HG02981 (cell line): ENCODE results near the gene SRGAP2C.
"Not testable (repeated sequence)": the region's sequence is repeated elsewhere in the genome, so short reads cannot be mapped to it uniquely, and the experiment has no call there.

Experiments
- ATAC-seq: cut with Tn5 transposase; IDR thresholded peaks from one replicate; pipeline ENCODE4 v1.9.1; 2021; ENCODE audit warnings: mild to moderate bottlenecking, moderate library complexity; ENCODE audit not compliant: unreplicated experiment

SRGAP2C gene

GRCh38 chr1:121366171-121366570 lies 181.4 kb downstream of the SRGAP2C start:
- not testable (repeated sequence) for ATAC-seq

- not testable (repeated sequence) for ATAC-seq
Measured at GRCh38 chr1:121368910-121369309, 184.1 kb downstream of the SRGAP2C start.

- ATAC-seq = not testable (repeated sequence)
Measured at GRCh38 chr1:121369959-121370358, 185.2 kb downstream of the SRGAP2C start.

- not testable (repeated sequence) for ATAC-seq
Measured at GRCh38 chr1:121374851-121375367, 190.1 kb downstream of the SRGAP2C start.

- not testable (repeated sequence) for ATAC-seq
Measured at GRCh38 chr1:121376986-121377385, 192.2 kb downstream of the SRGAP2C start.

- not testable (repeated sequence) for ATAC-seq
Measured at GRCh38 chr1:121378757-121379156, 194.0 kb downstream of the SRGAP2C start.

- ATAC-seq = not testable (repeated sequence)
Measured at GRCh38 chr1:121384754-121385153, 200.0 kb downstream of the SRGAP2C start.

- ATAC-seq = not testable (repeated sequence)
Measured at GRCh38 chr1:121385162-121385561, 200.4 kb downstream of the SRGAP2C start.

GRCh38 chr1:121385563-121386288 lies 201.0 kb downstream of the SRGAP2C start:
- not testable (repeated sequence) for ATAC-seq

- not testable (repeated sequence) for ATAC-seq
Measured at GRCh38 chr1:121386319-121386948, 201.7 kb downstream of the SRGAP2C start.

GRCh38 chr1:121389895-121390560 lies 205.3 kb downstream of the SRGAP2C start:
- ATAC-seq = not testable (repeated sequence)

GRCh38 chr1:121392130-121392529 lies 207.4 kb downstream of the SRGAP2C start:
- not testable (repeated sequence) for ATAC-seq

- ATAC-seq = not testable (repeated sequence)
Measured at GRCh38 chr1:121395718-121396201, 211.0 kb downstream of the SRGAP2C start.

GRCh38 chr1:121396335-121397081 lies 211.7 kb downstream of the SRGAP2C start:
- ATAC-seq = not testable (repeated sequence)

GRCh38 chr1:121397101-121397500 lies 212.3 kb downstream of the SRGAP2C start:
- not testable (repeated sequence) for ATAC-seq

- ATAC-seq = not testable (repeated sequence)
Measured at GRCh38 chr1:121399193-121399592, 214.4 kb downstream of the SRGAP2C start.

GRCh38 chr1:121400108-121400507 lies 215.3 kb downstream of the SRGAP2C start:
- ATAC-seq = not testable (repeated sequence)

GRCh38 chr1:121400541-121401310 lies 216.0 kb downstream of the SRGAP2C start:
- not testable (repeated sequence) for ATAC-seq

- ATAC-seq = not testable (repeated sequence)
Measured at GRCh38 chr1:121401375-121401955, 216.7 kb downstream of the SRGAP2C start.
